ENCODE data around the gene CPLX3. TPM values are rescaled to one million over a fixed set of nuclear protein-coding genes. Genes with fewer than 3 reads are reported as not detected.

The CPLX3 gene
- total RNA-seq, 1 experiment from 2014 or later, result not detected

DNA sequence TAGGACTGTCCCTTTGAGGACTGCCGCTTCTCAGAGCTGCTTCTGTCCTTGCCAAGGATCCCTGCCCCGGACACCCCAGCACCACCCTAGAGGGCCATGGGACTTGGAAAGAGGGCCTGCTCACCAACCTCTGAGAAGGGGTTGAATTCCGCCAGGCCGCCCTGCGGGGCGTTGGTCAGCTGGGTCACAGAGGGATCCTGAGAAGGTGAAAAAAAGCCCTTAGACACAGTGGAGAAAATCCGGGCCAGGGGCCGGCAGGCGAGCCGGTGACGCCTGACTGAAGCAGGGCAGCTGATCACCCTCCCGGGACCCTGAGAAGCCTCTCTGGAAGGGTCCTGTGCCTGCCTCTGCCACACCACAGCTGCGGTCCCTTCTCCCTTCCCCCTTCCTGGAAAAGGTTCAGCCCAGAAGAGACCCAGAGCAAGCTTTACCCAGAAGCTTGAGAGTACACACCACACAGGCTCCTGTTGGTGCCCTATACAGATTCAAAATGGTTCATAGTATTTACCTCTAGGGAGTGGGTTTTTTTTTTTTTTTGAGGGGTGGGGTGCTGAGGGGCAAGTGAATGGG lies 28.1 kb downstream of the CPLX3 start:
- H4K5ac ChIP-seq (ENCODE audit: insufficient read length, low read depth, low read length), result no peak overlapping the region
- no peak overlapping the region for H2AFZ ChIP-seq (ENCODE audit: low read length)
- H3K27me3 Mint-ChIP-seq (ENCODE audit: low read depth), result no peaks in the 10 kb centered on the region
- H2BK12ac ChIP-seq (ENCODE audit: insufficient read length, low read depth, low read length), result no peak overlapping the region
- no peak overlapping the region for H3K18ac ChIP-seq (ENCODE audit: insufficient read length, low read depth, low read length)
- H3K4me1 Mint-ChIP-seq, result peaks cover 0 to 6% of the 10 kb centered on the region in 2 experiments; a peak in 3 of 4 replicates
- no peak overlapping the region for H2BK5ac ChIP-seq (ENCODE audit: insufficient read length, low read length)
- H3K4ac ChIP-seq (ENCODE audit: low read depth, low read length), result no peak overlapping the region
- H3K9me3 ChIP-seq (ENCODE audit: control insufficient read depth, low read depth, low read length), result no peaks in the 10 kb centered on the region
- no peak for DNase-seq
- no peak overlapping the region for H2BK120ac ChIP-seq (ENCODE audit: low read depth, low read length, poor library complexity, severe bottlenecking)
- H2BK20ac ChIP-seq (ENCODE audit: low read depth, low read length, poor library complexity, severe bottlenecking), result no peak overlapping the region
- H3K4me1 ChIP-seq (ENCODE audit: insufficient read depth, low read length), result no peaks in the 10 kb centered on the region
- H3K9me3 Mint-ChIP-seq, result no peaks in the 10 kb centered on the region
- peak overlapping the region in 1 of 3 experiments; percentile 61; a peak in 2 of 7 replicates for H3K27ac Mint-ChIP-seq
- H3K23ac ChIP-seq (ENCODE audit: insufficient read length, low read depth, low read length), result no peak overlapping the region
- TF ChIP-seq, protein P1, sequence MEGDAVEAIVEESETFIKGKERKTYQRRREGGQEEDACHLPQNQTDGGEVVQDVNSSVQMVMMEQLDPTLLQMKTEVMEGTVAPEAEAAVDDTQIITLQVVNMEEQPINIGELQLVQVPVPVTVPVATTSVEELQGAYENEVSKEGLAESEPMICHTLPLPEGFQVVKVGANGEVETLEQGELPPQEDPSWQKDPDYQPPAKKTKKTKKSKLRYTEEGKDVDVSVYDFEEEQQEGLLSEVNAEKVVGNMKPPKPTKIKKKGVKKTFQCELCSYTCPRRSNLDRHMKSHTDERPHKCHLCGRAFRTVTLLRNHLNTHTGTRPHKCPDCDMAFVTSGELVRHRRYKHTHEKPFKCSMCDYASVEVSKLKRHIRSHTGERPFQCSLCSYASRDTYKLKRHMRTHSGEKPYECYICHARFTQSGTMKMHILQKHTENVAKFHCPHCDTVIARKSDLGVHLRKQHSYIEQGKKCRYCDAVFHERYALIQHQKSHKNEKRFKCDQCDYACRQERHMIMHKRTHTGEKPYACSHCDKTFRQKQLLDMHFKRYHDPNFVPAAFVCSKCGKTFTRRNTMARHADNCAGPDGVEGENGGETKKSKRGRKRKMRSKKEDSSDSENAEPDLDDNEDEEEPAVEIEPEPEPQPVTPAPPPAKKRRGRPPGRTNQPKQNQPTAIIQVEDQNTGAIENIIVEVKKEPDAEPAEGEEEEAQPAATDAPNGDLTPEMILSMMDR (conservative IDR thresholded peaks at IDR 0.05), result no peak
- no peak overlapping the region for H3K56ac ChIP-seq (ENCODE audit: insufficient read length, low read depth, low read length)
- H2BK15ac ChIP-seq (ENCODE audit: low read depth, low read length), result no peak overlapping the region
- peaks cover 8 to 34% (median 27%) of the 10 kb centered on the region in 3 experiments; a peak in 6 of 7 replicates for H3K36me3 Mint-ChIP-seq (ENCODE audit: insufficient read depth in 1 of 3, low read depth in 3 of 3)
- no peak overlapping the region for H2AK5ac ChIP-seq (ENCODE audit: insufficient read length, low read length)
- no CpG with 5 or more reads among the region's 13 CpGs for WGBS (ENCODE audit: extremely low coverage, insufficient read length, low lambda C conversion rate)
- H4K20me1 ChIP-seq (ENCODE audit: control insufficient read depth, insufficient read depth, insufficient read length), result no peaks in the 10 kb centered on the region
- no peaks in the 10 kb centered on the region for H3K79me2 ChIP-seq (ENCODE audit: insufficient read depth, low read length)
- no peak overlapping the region for H3K4me2 ChIP-seq (ENCODE audit: insufficient read depth, insufficient read length, low read length)
- no peak overlapping the region for H4K8ac ChIP-seq (replicated peaks; ENCODE audit: insufficient read length, low read depth, low read length)
- no peak overlapping the region for H3K14ac ChIP-seq (ENCODE audit: insufficient read depth, low read length)
- H4K91ac ChIP-seq (ENCODE audit: insufficient read length, low read depth, low read length), result no peak overlapping the region
- no peak overlapping the region for H3K4me3 Mint-ChIP-seq
- H3K27me3 ChIP-seq (ENCODE audit: insufficient read depth, low read length), result no peaks in the 10 kb centered on the region
- no peaks in the 10 kb centered on the region for H3K23me2 ChIP-seq (ENCODE audit: insufficient read length, low read depth, low read length, poor library complexity, severe bottlenecking)
- H3K9ac ChIP-seq (ENCODE audit: extremely low read depth, insufficient read length, low read length), result no peak overlapping the region
- no peak overlapping the region for H3T11ph ChIP-seq (ENCODE audit: low read length)
- H3K27ac ChIP-seq (ENCODE audit: insufficient read length, low read depth, low read length), result no peak overlapping the region
- no peaks in the 10 kb centered on the region for H3K79me1 ChIP-seq (ENCODE audit: insufficient read depth, low read depth, low read length, poor library complexity, severe bottlenecking)

Data from H9 (cell line).